GM12878 (cell line): ENCODE results near the gene URB1. TPM values are rescaled to one million over a fixed set of nuclear protein-coding genes. Genes with fewer than 3 reads are reported as not detected.

Experiments
- ATAC-seq: fragments of 200-7000 bp; cut with Tn5 transposase; 3 replicates; pipeline ENCODE4 v1.9.1; 2020; ENCODE audit warnings: mild to moderate bottlenecking, moderate library complexity
- BruUV-seq: library from RNA; stranded (reverse); fragments of 400-500 nt; replicated peaks from 2 replicates; lab custom pipeline; 2021; lab: Mats Ljungman, UMichigan
- CTCF ChIA-PET: fragments of 300-600 bp; sonication (Branson Sonifier 250); formaldehyde crosslinking; extraction: SDS; loops from one replicate; lab custom pipeline; 2021; ENCODE audit warnings: inconsistent platforms; lab: Yijun Ruan, JAX
- POLR2A ChIA-PET: fragments of 350-600 bp; formaldehyde crosslinking; extraction: SDS; loops from one replicate; lab custom pipeline; 2021; ENCODE audit warnings: inconsistent platforms; lab: Charles Lee
- RAD21 ChIA-PET: fragments of 300-600 bp; sonication (Branson Sonifier 250); formaldehyde crosslinking; loops from one replicate; lab custom pipeline; 2023; ENCODE audit warnings: antibody characterized with exemption; ENCODE audit not compliant: unreplicated experiment; lab: Charles Lee
- SMC1A ChIA-PET: fragments of 300-600 bp; sonication (Branson Sonifier 250); formaldehyde crosslinking; loops from one replicate; lab custom pipeline; 2023; ENCODE audit not compliant: unreplicated experiment, uncharacterized antibody; lab: Charles Lee
- DNase-seq: peaks from one replicate; pipeline ENCODE4 v3.0.0-alpha.2; 2011; ENCODE audit warnings: low read depth, low spot score
- FAIRE-seq: peaks from 3 replicates; lab custom pipeline; 2011; peaks lifted over from hg19 to GRCh38; lab: Jason Lieb, UNC
- H2AFZ ChIP-seq: 2 replicates; pipeline ENCODE4 v1.6.0; 2011; ENCODE audit warnings: low read depth, low read length, control low read depth; ENCODE audit not compliant: control insufficient read depth
- H3K27ac ChIP-seq: 2 replicates; pipeline ENCODE4 v1.5.1; 2011; ENCODE audit warnings: control low read depth; ENCODE audit not compliant: control insufficient read depth, insufficient read depth
- H3K27me3 ChIP-seq, 2 experiments: replicated peaks in 1 of 2; 2 replicates each; pipeline versions ENCODE4 v1.6.0 to v1.6.1; 2011; ENCODE audit warnings: low read length in 1 of 2; ENCODE audit not compliant: control insufficient read depth in 2 of 2, insufficient read depth in 2 of 2
- H3K36me3 ChIP-seq, 2 experiments: 2 replicates each; pipeline ENCODE4 v1.5.1; 2011; ENCODE audit warnings: low read length in 1 of 2; ENCODE audit not compliant: control insufficient read depth in 2 of 2, insufficient read depth in 2 of 2
- H3K4me1 ChIP-seq: 2 replicates; pipeline ENCODE4 v1.6.1; 2011; ENCODE audit warnings: mild to moderate bottlenecking, low read length, moderate library complexity, mixed read lengths; ENCODE audit not compliant: control insufficient read depth, insufficient read depth
- H3K4me2 ChIP-seq: 2 replicates; pipeline ENCODE4 v1.6.0; 2011; ENCODE audit warnings: control low read depth; ENCODE audit not compliant: control insufficient read depth, insufficient read depth
- H3K4me3 ChIP-seq: fragments of 200-600 bp; sonication (generic); 2 replicates; pipeline ENCODE4 v1.5.1; 2016
- H3K79me2 ChIP-seq: 2 replicates; pipeline ENCODE4 v1.6.0; 2011; ENCODE audit warnings: low read length; ENCODE audit not compliant: control insufficient read depth, insufficient read depth
- H3K9ac ChIP-seq: 2 replicates; pipeline ENCODE4 v1.8.0; 2011; ENCODE audit warnings: low read length, control low read depth, mixed read lengths; ENCODE audit not compliant: control insufficient read depth, insufficient read depth
- H3K9me3 ChIP-seq: replicated peaks from 3 replicates; pipeline ENCODE4 v1.5.1; 2011; ENCODE audit warnings: mild to moderate bottlenecking, low read length; ENCODE audit not compliant: control insufficient read depth, insufficient read depth
- H4K20me1 ChIP-seq: 2 replicates; pipeline ENCODE4 v1.6.0; 2011; ENCODE audit not compliant: control insufficient read depth, insufficient read depth
- BCL11A ChIP-seq: IDR thresholded peaks from 2 replicates; pipeline ENCODE4 v1.6.1; 2011; ENCODE audit warnings: low read depth, low read length
- CBX3 ChIP-seq: fragments of 200-600 bp; sonication (generic); IDR thresholded peaks from 2 replicates; pipeline ENCODE4 v1.6.1; 2016; ENCODE audit warnings: low read depth, borderline replicate concordance
- CREB1 ChIP-seq: IDR thresholded peaks from 2 replicates; pipeline ENCODE4 v1.6.1; 2012; ENCODE audit warnings: low read depth, mild to moderate bottlenecking, inconsistent platforms
- EED ChIP-seq: sonication (generic); IDR thresholded peaks from 2 replicates; pipeline ENCODE4 v1.6.1; 2016; ENCODE audit warnings: antibody characterized with exemption, low read depth
- HDAC2 ChIP-seq: fragments of 200-600 bp; sonication (generic); IDR thresholded peaks from 2 replicates; pipeline ENCODE4 v1.6.1; 2017
- HDGF ChIP-seq: fragments of 450-650 bp; IDR thresholded peaks from 2 replicates; pipeline ENCODE4 v1.6.1; 2016; ENCODE audit warnings: antibody characterized with exemption
- MEF2A ChIP-seq: IDR thresholded peaks from 2 replicates; pipeline ENCODE4 v1.6.1; 2011; ENCODE audit warnings: low read depth, mild to moderate bottlenecking, low read length, moderate library complexity; ENCODE audit not compliant: insufficient read depth
- MTA3 ChIP-seq: IDR thresholded peaks from 2 replicates; pipeline ENCODE4 v1.6.1; 2012; ENCODE audit warnings: low read length, inconsistent platforms, borderline replicate concordance
- NFYA ChIP-seq: IDR thresholded peaks from 2 replicates; pipeline ENCODE4 v1.6.1; 2011; ENCODE audit warnings: low read depth, mild to moderate bottlenecking, low read length, improper control_type of control experiment, borderline replicate concordance
- NR2C2 ChIP-seq: IDR thresholded peaks from 2 replicates; pipeline ENCODE4 v1.6.1; 2011; ENCODE audit warnings: borderline replicate concordance, low read depth; ENCODE audit not compliant: control insufficient read depth, insufficient read length
- POLR2AphosphoS5 ChIP-seq: IDR thresholded peaks from 2 replicates; pipeline ENCODE4 v1.6.1; 2011; ENCODE audit warnings: mild to moderate bottlenecking, low read length, inconsistent platforms
- SMAD5 ChIP-seq: IDR thresholded peaks from 2 replicates; pipeline ENCODE4 v1.6.1; 2016; ENCODE audit warnings: antibody characterized with exemption, low read depth
- TCF3 ChIP-seq: IDR thresholded peaks from 2 replicates; pipeline ENCODE4 v1.6.1; 2012; ENCODE audit warnings: low read depth, mild to moderate bottlenecking, low read length, borderline replicate concordance; ENCODE audit not compliant: insufficient read depth
- ZNF24 ChIP-seq: fragments of 450-650 bp; IDR thresholded peaks from 2 replicates; pipeline ENCODE4 v1.6.1; 2017; ENCODE audit warnings: antibody characterized with exemption, mild to moderate bottlenecking
- WGBS: methylation state at CpG from one replicate; pipeline ENCODE4 v1.1.6; 2016; ENCODE audit warnings: low lambda C conversion rate; ENCODE audit not compliant: insufficient replicate concordance, insufficient coverage; ENCODE audit errors: missing lambda C conversion rate; 5-methylcytosine and 5-hydroxymethylcytosine counted together
- in situ Hi-C: fragments of 300-500 bp; cut with MboI; formaldehyde crosslinking; loops from 9 replicates; pipeline ENCODE4 v1.14.3; 2018; ENCODE audit warnings: mixed read lengths
- intact Hi-C: fragments of 100-400 bp; cut with micrococcal nuclease; formaldehyde crosslinking; loops from one replicate; pipeline ENCODE4 v1.14.2; 2022; ENCODE audit not compliant: unreplicated experiment
- polyA plus RNA-seq, 11 experiments: library from polyadenylated mRNA; depleted of rRNA in 4 of 11; unstranded in 6 of 11; stranded (reverse) in 5 of 11; fragments of >200 nt; fragmentation: Nextera tagmentation in 4 of 11; fragmentation: Illumina TruSeq in 1 of 11; extraction: Ambion mirVana in 4 of 11; extraction: Trizol in 1 of 11; gene quantifications; 1 replicate in 1 of 11; 2 replicates in 10 of 11; pipeline versions ENCODE4 v1.2.1 to v1.2.3, GENCODE V29; 2011 to 2016; ENCODE audit warnings: inconsistent platforms in 2 of 11, missing spikeins in 2 of 11, low read depth in 1 of 11
- total RNA-seq, 4 experiments: library from RNA; depleted of rRNA in 3 of 4; stranded (reverse); fragments of >200 nt in 3 of 4; fragmentation: Illumina TruSeq in 1 of 4; extraction: Trizol in 1 of 4; gene quantifications; 2 replicates each; pipeline versions ENCODE4 v1.2.1 to v1.2.3, GENCODE V29; 2013 to 2021
- TF ChIP-seq, protein P1 (sequence below): IDR thresholded peaks from 2 replicates; pipeline ENCODE4 v1.6.1; 2012; ENCODE audit warnings: low read depth, low read length, improper control_type of control experiment
- TF ChIP-seq, protein P2 (sequence below): IDR thresholded peaks from 2 replicates; pipeline ENCODE4 v1.6.1; 2011; ENCODE audit warnings: low read depth, low read length, improper control_type of control experiment, borderline replicate concordance
- TF ChIP-seq, protein P3 (sequence below): fragments of 450-650 bp; IDR thresholded peaks from 2 replicates; pipeline ENCODE4 v1.6.1; 2017; ENCODE audit warnings: low read depth, mild to moderate bottlenecking, moderate library complexity

The URB1 gene
- total and polyA plus RNA-seq, 10 of the 15 experiments (the other 5 are each of a cell fraction or from before 2014, with no cell fraction given): 0.56 to 23.2 (median 8.9) TPM

DNA sequence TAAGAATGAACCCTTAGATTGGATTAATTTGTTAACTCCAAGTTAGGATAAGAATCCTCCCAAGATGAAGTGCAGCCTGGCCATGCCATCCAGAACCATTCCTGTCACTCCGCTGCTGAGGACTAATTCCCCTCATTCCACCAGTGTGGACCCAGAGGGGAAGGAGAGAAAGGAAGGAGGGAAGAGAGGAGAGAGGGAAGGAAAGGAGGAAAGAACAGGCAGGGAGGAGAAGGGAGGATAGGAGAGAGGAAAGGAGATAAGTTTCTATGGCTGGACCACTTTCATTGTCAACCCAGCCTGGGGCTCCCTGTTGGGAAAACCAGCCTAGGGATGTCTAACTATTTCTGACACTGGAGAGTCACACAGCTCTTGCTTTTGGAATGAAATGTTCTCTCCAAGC, 89.4 kb downstream of the URB1 start:
- no TSS peak for BruUV-seq
- intact Hi-C loops: no loop called here

More for the DNA sequence above, 89.4 kb downstream of the URB1 start:
- Histone ChIP-seq H3K9me3 (no peaks in the 10 kb centered on the region), H2AFZ (no peak overlapping the region), H3K9ac (no peak overlapping the region), H3K4me3 (no peak overlapping the region), H3K4me2 (no peak overlapping the region), H3K27ac (no peak overlapping the region), H3K27me3 (no peaks in the 10 kb centered on the region), H3K36me3 (peaks cover 0 to 6% of the 10 kb centered on the region in 2 experiments; a peak in 2 of 4 replicates), H3K79me2 (no peaks in the 10 kb centered on the region), H4K20me1 (no peaks in the 10 kb centered on the region), H3K4me1 (no peaks in the 10 kb centered on the region)
- in situ Hi-C loops: no loop called here
- POLR2A ChIA-PET: no interaction called here
- DNase-seq (no peak), FAIRE-seq (no peak), ATAC-seq (no peak)
- WGBS: 100% methylated on average over 1 of the region's 1 CpG
- no peak for TF ChIP-seq TCF3
- no peak for TF ChIP-seq ZNF24
- TF ChIP-seq NR2C2: no peak
- no peak for TF ChIP-seq HDAC2
- TF ChIP-seq BCL11A: no peak
- no peak for TF ChIP-seq EED
- TF ChIP-seq POLR2AphosphoS5: no peak
- no peak for TF ChIP-seq MEF2A
- no peak for TF ChIP-seq NFYA
- TF ChIP-seq, protein P1, sequence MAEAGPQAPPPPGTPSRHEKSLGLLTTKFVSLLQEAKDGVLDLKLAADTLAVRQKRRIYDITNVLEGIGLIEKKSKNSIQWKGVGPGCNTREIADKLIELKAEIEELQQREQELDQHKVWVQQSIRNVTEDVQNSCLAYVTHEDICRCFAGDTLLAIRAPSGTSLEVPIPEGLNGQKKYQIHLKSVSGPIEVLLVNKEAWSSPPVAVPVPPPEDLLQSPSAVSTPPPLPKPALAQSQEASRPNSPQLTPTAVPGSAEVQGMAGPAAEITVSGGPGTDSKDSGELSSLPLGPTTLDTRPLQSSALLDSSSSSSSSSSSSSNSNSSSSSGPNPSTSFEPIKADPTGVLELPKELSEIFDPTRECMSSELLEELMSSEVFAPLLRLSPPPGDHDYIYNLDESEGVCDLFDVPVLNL: no peak
- no peak for TF ChIP-seq MTA3
- no peak for TF ChIP-seq CBX3
- TF ChIP-seq HDGF: no peak
- TF ChIP-seq, protein P2, sequence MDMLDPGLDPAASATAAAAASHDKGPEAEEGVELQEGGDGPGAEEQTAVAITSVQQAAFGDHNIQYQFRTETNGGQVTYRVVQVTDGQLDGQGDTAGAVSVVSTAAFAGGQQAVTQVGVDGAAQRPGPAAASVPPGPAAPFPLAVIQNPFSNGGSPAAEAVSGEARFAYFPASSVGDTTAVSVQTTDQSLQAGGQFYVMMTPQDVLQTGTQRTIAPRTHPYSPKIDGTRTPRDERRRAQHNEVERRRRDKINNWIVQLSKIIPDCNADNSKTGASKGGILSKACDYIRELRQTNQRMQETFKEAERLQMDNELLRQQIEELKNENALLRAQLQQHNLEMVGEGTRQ: no peak
- no peak for TF ChIP-seq CREB1
- TF ChIP-seq, protein P3, sequence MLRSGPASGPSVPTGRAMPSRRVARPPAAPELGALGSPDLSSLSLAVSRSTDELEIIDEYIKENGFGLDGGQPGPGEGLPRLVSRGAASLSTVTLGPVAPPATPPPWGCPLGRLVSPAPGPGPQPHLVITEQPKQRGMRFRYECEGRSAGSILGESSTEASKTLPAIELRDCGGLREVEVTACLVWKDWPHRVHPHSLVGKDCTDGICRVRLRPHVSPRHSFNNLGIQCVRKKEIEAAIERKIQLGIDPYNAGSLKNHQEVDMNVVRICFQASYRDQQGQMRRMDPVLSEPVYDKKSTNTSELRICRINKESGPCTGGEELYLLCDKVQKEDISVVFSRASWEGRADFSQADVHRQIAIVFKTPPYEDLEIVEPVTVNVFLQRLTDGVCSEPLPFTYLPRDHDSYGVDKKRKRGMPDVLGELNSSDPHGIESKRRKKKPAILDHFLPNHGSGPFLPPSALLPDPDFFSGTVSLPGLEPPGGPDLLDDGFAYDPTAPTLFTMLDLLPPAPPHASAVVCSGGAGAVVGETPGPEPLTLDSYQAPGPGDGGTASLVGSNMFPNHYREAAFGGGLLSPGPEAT: no peak
- TF ChIP-seq SMAD5: no peak
- CTCF ChIA-PET: no interaction called here
- SMC1A ChIA-PET: no interaction called here
- RAD21 ChIA-PET: no interaction called here
